KMS-11 (cell line): Measurements from ENCODE around the gene USP48.
"Not testable (repeated sequence)": the region's sequence is repeated elsewhere in the genome, so short reads cannot be mapped to it uniquely, and the experiment has no call there.

Experiments used
- H2AFZ ChIP-seq: fragments of 200-600 bp; sonication (generic); 2 replicates; pipeline ENCODE4 v1.6.1; 2016; ENCODE audit warnings: antibody characterized with exemption, mixed run types, low read depth
- H3K27ac ChIP-seq: fragments of 200-600 bp; sonication (generic); 2 replicates; pipeline ENCODE4 v1.6.1; 2016; ENCODE audit warnings: mild to moderate bottlenecking, mixed run types
- H3K27me3 ChIP-seq: fragments of 200-600 bp; sonication (generic); 2 replicates; pipeline ENCODE4 v1.6.1; 2017; ENCODE audit warnings: mild to moderate bottlenecking, low read depth, mixed run types, moderate library complexity; ENCODE audit not compliant: insufficient read depth
- H3K36me3 ChIP-seq: fragments of 200-600 bp; sonication (generic); 2 replicates; pipeline ENCODE4 v1.6.1; 2017; ENCODE audit warnings: mild to moderate bottlenecking, mixed run types; ENCODE audit not compliant: insufficient read depth
- H3K4me1 ChIP-seq: fragments of 200-600 bp; sonication (generic); 2 replicates; pipeline ENCODE4 v1.6.1; 2016; ENCODE audit warnings: mild to moderate bottlenecking, low read depth, mixed run types; ENCODE audit not compliant: poor library complexity, severe bottlenecking
- H3K4me2 ChIP-seq: fragments of 200-600 bp; sonication (generic); 2 replicates; pipeline ENCODE4 v1.7.0; 2016; ENCODE audit warnings: mild to moderate bottlenecking, mixed run types
- H3K4me3 ChIP-seq: fragments of 200-600 bp; sonication (generic); IDR thresholded peaks from 2 replicates; pipeline ENCODE4 v1.6.1; 2017; ENCODE audit warnings: low read depth, low read length, mixed read lengths; ENCODE audit not compliant: insufficient read depth
- H3K79me2 ChIP-seq: fragments of 200-600 bp; sonication (generic); 2 replicates; pipeline ENCODE4 v1.6.1; 2016; ENCODE audit warnings: low read depth, mixed run types; ENCODE audit not compliant: insufficient read depth
- H3K9ac ChIP-seq: fragments of 200-600 bp; sonication (generic); 2 replicates; pipeline ENCODE4 v1.6.1; 2016; ENCODE audit warnings: mild to moderate bottlenecking, mixed run types
- H4K20me1 ChIP-seq: fragments of 200-600 bp; sonication (generic); 2 replicates; pipeline ENCODE4 v1.6.1; 2016; ENCODE audit warnings: mild to moderate bottlenecking, mixed run types; ENCODE audit not compliant: insufficient read depth
- TF ChIP-seq, protein P1 (sequence below): fragments of 200-600 bp; sonication (generic); conservative IDR thresholded peaks from 2 replicates; pipeline ENCODE4 v1.6.1; 2017; ENCODE audit warnings: low read depth, mild to moderate bottlenecking, antibody characterized with exemption, low read length, moderate library complexity, mixed read lengths

USP48 gene

DNA sequence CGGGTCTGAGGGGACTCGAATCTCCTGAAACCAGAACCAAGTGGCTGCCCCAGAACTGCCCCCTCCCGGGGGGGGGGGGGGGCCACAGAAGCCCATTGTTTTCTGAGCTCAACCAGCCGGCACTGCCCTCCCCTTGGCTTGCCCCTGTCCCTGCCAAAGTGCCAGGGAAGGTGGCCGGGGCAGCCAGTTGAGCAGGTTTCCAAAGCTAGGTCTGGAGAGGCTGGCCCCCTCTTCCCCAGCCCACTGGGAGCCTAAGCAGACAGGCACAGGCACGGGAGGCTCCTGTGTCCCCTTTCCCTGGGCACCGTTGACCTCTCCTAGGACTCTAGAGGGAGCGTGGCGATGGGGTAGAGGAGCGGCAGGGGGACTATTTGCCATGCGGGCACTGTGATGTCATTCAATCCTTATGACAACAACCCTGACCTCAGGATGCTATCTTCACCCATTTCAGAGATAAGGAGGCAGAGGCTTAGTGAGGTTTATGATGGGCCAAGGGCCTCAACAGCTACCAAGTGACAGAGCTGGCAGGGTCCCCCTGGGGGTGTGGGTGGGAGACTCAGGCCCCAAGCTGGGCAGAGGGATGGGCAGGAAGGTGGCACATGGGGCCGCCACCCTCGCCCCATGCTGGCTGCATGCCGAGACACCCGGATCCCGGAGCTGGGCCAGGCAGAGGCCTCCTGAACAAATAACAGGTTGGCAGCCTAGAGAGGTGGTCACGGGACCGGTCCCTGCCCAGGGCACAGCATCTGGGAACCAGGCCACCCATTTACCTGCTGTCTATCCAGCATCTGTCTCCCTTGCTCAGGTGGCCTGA, 148.8 kb downstream of the USP48 start:
- no peaks in the 10 kb centered on the region for H3K4me1 ChIP-seq
- H3K4me3 ChIP-seq = no peak overlapping the region
- no peaks in the 10 kb centered on the region for H4K20me1 ChIP-seq
- H3K36me3 ChIP-seq = no peaks in the 10 kb centered on the region
- no peak overlapping the region for H3K4me2 ChIP-seq
- TF ChIP-seq, protein P1, sequence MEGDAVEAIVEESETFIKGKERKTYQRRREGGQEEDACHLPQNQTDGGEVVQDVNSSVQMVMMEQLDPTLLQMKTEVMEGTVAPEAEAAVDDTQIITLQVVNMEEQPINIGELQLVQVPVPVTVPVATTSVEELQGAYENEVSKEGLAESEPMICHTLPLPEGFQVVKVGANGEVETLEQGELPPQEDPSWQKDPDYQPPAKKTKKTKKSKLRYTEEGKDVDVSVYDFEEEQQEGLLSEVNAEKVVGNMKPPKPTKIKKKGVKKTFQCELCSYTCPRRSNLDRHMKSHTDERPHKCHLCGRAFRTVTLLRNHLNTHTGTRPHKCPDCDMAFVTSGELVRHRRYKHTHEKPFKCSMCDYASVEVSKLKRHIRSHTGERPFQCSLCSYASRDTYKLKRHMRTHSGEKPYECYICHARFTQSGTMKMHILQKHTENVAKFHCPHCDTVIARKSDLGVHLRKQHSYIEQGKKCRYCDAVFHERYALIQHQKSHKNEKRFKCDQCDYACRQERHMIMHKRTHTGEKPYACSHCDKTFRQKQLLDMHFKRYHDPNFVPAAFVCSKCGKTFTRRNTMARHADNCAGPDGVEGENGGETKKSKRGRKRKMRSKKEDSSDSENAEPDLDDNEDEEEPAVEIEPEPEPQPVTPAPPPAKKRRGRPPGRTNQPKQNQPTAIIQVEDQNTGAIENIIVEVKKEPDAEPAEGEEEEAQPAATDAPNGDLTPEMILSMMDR = no peak
- peaks cover 76% of the 10 kb centered on the region for H3K27me3 ChIP-seq
- no peak overlapping the region for H3K9ac ChIP-seq
- H2AFZ ChIP-seq = no peak overlapping the region
- no peak overlapping the region for H3K27ac ChIP-seq
- no peaks in the 10 kb centered on the region for H3K79me2 ChIP-seq

DNA sequence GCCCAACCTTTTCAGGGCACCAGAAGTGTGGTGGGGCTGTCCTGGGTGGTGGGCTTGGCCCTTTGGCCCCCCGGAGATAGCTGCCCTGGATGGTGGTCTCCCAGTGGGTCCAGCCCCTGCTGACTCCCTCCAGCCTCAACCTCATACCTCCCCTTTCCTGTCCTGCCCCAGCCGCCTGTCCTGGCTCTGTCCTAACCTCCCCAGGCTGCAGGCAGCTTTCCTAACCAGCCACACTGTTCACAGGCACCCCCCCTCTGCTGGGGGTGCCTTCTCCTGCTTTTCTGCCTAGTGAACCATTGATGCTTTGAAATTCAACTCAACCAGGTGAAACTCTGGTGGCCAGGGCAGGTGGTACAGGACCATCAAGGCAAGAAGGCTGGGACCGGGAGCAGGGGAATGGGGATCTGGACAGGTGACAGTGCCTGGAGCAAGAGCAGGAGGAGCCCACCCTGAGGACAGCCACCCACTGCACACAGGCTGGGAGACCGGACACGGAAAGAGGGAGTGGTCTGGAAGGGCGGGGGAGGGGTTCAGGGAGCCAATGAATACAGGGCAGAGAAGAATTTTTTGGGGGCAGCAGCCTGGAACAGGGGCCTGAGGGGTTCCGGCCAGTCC, 149.7 kb downstream of the USP48 start:
- Histone ChIP-seq H4K20me1 (no peaks in the 10 kb centered on the region), H3K27me3 (peaks cover 77% of the 10 kb centered on the region), H3K4me1 (no peaks in the 10 kb centered on the region), H3K36me3 (no peaks in the 10 kb centered on the region), H3K4me2 (no peak overlapping the region), H3K4me3 (no peak overlapping the region), H3K9ac (no peak overlapping the region), H2AFZ (no peak overlapping the region), H3K79me2 (no peaks in the 10 kb centered on the region), H3K27ac (no peak overlapping the region)
- TF ChIP-seq, protein P1 = no peak

DNA sequence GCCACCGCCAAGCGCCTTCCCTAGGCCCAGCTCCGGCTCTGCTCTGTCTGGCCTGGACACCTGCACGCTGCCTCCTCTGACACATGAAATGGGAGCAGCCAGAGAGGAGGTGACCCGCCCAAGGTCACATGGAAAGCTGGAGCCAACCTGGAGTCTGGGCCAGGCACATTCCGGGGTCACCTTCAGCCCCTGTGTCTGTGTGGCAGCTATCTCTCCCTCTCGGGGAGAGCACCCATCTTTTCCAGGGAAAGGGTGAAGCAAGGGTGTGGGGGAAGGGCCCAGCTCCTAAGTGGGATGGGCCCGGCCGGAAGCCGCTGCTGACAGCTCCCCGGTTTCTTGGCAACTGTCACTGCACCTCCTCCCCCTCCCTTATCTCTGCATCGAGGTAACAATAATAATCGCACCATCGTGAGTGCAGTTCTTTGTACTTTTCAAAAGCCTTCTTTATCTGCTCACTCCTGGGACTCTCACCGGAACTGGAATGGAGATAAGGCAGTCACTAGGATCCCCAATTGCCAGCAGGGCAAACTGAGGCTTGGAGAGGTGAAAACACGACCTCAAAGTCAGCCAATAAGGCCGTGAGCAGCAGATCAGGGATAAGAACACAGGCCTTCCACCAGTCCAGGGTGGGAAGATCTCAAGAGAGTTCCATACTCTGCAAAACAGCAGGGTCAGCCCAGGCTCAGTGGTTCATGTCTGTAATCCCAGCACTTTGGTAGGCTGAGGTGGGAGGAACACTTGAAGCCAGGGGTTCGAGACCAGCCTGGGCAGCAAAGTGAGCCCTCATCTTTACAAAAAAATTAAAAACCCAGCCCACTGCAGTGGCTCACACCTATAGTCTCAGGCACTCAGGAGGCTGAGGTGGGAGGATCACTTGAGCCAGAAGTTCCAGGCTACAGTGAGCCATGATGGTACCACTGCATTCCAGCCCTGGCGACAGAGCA, 150.7 kb downstream of the USP48 start:
- H3K4me2 ChIP-seq = no peak overlapping the region
- no peak overlapping the region for H2AFZ ChIP-seq
- H3K36me3 ChIP-seq = no peaks in the 10 kb centered on the region
- no peaks in the 10 kb centered on the region for H3K4me1 ChIP-seq
- no peaks in the 10 kb centered on the region for H3K79me2 ChIP-seq
- peaks cover 78% of the 10 kb centered on the region for H3K27me3 ChIP-seq
- no peak overlapping the region for H3K9ac ChIP-seq
- TF ChIP-seq, protein P1 = no peak
- no peaks in the 10 kb centered on the region for H4K20me1 ChIP-seq
- no peak overlapping the region for H3K4me3 ChIP-seq
- no peak overlapping the region for H3K27ac ChIP-seq

DNA sequence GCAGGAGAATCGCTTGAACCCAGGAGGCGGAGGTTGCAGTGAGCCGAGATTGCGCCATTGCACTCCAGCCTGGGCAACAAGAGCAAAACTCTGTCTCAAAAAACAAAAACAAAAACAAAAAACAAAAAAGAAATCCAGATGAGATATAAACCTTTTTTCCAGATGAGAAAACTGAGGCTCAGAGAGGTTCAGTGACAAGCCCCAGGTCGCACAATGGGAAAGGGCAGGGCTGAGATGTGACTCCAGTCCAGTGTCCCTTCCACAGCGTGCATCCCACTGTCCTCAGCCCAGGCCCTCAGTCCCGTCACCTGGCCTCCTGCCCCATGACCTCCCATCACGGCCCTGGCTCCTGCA, 151.4 kb downstream of the USP48 start:
- not testable (repeated sequence) for H3K36me3 ChIP-seq, H3K4me3 ChIP-seq, H2AFZ ChIP-seq, H3K4me1 ChIP-seq, H3K27ac ChIP-seq, H3K79me2 ChIP-seq, H3K9ac ChIP-seq, H4K20me1 ChIP-seq, H3K4me2 ChIP-seq
- H3K27me3 ChIP-seq = peaks cover 82% of the 10 kb centered on the region
